ENCODE results near the gene SGMS1. TPM values are rescaled to one million over a fixed set of nuclear protein-coding genes. Genes with fewer than 3 reads are reported as not detected.
A peak's percentile ranks its signal among the peaks of the same experiment; 100 is the strongest.

SGMS1 gene
- total RNA-seq, 3 donors from 2014 or later, result 66.5 to 114 (median 80.1) TPM

DNA sequence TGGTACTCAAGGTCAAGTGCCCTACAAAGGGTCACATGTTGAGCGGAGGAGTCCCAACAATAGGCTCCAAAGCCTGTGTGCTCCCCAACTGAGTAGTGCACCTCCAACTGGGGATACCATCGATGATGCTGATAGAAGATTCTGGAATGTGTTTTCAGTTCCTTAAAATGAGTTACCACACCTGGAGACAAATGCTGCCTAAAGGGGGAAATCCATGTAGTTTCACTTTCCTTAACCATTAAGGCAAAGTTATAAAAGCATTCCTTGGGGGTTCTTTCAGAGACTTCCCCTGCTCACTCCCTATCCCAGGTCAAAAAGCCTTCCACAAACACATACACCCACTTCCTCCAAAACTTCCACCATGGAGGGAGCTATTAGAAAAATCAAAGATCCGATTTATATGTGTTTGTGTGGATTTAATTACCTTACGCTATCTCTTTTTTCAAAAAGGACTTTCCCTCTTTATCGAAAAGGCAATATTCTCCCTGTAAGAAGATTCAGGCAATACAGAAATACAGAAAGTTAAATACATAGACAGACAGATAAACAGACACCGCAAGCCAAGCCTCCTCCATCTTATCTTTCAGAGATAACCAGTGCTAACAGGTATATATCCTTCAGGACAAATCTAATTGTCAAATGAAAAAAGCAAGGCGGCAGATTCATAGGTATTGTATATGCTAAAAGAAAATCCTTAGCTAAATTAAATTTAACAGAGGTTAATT is 236.6 kb downstream of the SGMS1 start:
- no peak for TF ChIP-seq POLR2AphosphoS5 (IDR thresholded peaks at IDR 0.05)
- TF ChIP-seq POLR2A (IDR thresholded peaks at IDR 0.05), result no peak
- TF ChIP-seq, protein P1, sequence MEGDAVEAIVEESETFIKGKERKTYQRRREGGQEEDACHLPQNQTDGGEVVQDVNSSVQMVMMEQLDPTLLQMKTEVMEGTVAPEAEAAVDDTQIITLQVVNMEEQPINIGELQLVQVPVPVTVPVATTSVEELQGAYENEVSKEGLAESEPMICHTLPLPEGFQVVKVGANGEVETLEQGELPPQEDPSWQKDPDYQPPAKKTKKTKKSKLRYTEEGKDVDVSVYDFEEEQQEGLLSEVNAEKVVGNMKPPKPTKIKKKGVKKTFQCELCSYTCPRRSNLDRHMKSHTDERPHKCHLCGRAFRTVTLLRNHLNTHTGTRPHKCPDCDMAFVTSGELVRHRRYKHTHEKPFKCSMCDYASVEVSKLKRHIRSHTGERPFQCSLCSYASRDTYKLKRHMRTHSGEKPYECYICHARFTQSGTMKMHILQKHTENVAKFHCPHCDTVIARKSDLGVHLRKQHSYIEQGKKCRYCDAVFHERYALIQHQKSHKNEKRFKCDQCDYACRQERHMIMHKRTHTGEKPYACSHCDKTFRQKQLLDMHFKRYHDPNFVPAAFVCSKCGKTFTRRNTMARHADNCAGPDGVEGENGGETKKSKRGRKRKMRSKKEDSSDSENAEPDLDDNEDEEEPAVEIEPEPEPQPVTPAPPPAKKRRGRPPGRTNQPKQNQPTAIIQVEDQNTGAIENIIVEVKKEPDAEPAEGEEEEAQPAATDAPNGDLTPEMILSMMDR (IDR thresholded peaks at IDR 0.05), result no peak
- no peaks in the 10 kb centered on the region for H3K36me3 ChIP-seq
- no peaks in the 10 kb centered on the region for H3K9me3 ChIP-seq
- H3K4me1 ChIP-seq, result no peaks in the 10 kb centered on the region
- intact Hi-C loops (cut with DNase I; ENCODE audit: low total_unique reads), result no loop called here
- H3K27ac ChIP-seq, result peak overlapping the region in 1 of 2 donors; percentile 13
- no peaks in the 10 kb centered on the region for H3K27me3 ChIP-seq
- no peak for DNase-seq (ENCODE audit: low spot score in 2 of 2)
- no peak overlapping the region for H3K4me3 ChIP-seq

DNA sequence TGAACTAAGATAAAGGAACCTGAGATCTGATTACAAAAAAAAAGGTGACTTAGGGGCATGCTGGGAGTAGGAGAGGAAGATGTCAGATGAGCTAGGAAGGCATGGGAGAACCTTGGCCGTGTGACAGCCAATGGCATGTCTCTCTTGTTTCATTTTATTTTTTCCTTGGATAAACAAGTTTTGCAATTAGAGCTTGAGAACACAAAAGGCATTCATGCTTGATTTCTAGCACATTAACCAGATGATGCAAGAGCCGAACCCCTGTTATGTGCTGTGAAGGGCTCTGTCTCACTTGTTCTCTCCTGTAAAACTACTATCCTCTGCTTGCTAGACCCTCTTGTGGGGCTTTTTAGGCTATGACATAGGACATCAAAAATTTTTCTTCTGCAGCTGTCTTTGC is 238.1 kb downstream of the SGMS1 start:
- Histone ChIP-seq H3K36me3 (no peaks in the 10 kb centered on the region), H3K4me3 (no peak overlapping the region), H3K4me1 (no peaks in the 10 kb centered on the region), H3K27me3 (no peaks in the 10 kb centered on the region), H3K27ac (peak overlapping the region; percentile 3 to 29), H3K9me3 (no peaks in the 10 kb centered on the region)
- peak in 1 of 2 donors; percentile 26 for DNase-seq (ENCODE audit: low spot score in 2 of 2)
- TF ChIP-seq POLR2AphosphoS5 (IDR thresholded peaks at IDR 0.05) (no peak), POLR2A (IDR thresholded peaks at IDR 0.05) (no peak)
- TF ChIP-seq, protein P1 (IDR thresholded peaks at IDR 0.05), result no peak
- intact Hi-C loops (cut with DNase I; ENCODE audit: low total_unique reads), result no loop called here

DNA sequence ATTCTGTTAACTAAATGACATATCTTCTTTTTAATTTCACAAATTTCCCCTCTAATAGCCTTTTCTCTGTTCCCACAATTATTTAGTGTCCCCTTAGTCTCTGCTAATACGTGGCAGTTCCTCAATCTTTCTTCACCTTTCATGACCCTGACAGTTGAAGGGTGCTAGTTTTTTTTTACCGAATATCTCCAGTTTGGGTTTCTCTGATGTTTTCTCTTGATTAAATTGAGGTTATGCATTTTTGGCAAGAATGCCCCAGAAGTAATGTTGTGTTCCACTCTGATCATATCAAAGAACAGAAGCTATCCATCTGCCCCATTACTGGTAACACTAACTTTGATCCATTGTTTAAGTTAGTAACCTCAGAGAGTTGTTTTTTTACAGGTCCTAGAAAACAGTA is 238.9 kb downstream of the SGMS1 start:
- Histone ChIP-seq H3K9me3 (no peaks in the 10 kb centered on the region), H3K27ac (peak overlapping the region; percentile 3 to 38), H3K36me3 (no peaks in the 10 kb centered on the region), H3K27me3 (no peaks in the 10 kb centered on the region), H3K4me3 (no peak overlapping the region), H3K4me1 (no peaks in the 10 kb centered on the region)
- no peak for DNase-seq (ENCODE audit: low spot score in 2 of 2)
- no peak for TF ChIP-seq POLR2AphosphoS5 (IDR thresholded peaks at IDR 0.05)
- TF ChIP-seq, protein P1 (IDR thresholded peaks at IDR 0.05), result no peak
- TF ChIP-seq POLR2A (IDR thresholded peaks at IDR 0.05), result no peak
- intact Hi-C loops (cut with DNase I; ENCODE audit: low total_unique reads), result no loop called here

DNA sequence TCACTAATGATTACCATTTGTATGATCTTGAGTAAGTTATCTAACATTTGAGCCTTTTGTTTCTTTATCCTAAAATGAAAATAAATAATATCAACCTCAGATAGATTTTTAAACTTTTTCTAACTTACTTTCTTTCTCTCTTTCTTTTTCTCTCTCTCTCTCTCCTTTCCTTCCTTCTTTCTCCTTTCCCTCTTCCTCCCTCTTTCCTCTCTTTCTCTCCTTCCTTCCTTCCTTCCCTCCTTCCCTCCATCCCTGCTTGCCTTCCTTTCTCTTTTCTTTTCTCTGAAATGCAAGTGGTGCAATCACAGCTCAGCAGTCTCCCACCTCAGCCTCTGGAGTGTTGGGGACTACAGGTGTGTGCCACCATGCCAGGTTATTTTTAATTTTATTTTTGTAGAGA is 239.5 kb downstream of the SGMS1 start:
- no peak for TF ChIP-seq POLR2A (IDR thresholded peaks at IDR 0.05)
- TF ChIP-seq, protein P1 (IDR thresholded peaks at IDR 0.05), result no peak
- TF ChIP-seq POLR2AphosphoS5 (IDR thresholded peaks at IDR 0.05), result no peak
- DNase-seq (ENCODE audit: low spot score in 2 of 2), result no peak
- intact Hi-C loops (cut with DNase I; ENCODE audit: low total_unique reads), result no loop called here
- H3K36me3 ChIP-seq, result no peaks in the 10 kb centered on the region
- no peak overlapping the region for H3K4me3 ChIP-seq
- no peaks in the 10 kb centered on the region for H3K9me3 ChIP-seq
- peak overlapping the region in 1 of 2 donors; percentile 54 for H3K27ac ChIP-seq
- H3K27me3 ChIP-seq, result no peaks in the 10 kb centered on the region
- H3K4me1 ChIP-seq, result no peaks in the 10 kb centered on the region

DNA sequence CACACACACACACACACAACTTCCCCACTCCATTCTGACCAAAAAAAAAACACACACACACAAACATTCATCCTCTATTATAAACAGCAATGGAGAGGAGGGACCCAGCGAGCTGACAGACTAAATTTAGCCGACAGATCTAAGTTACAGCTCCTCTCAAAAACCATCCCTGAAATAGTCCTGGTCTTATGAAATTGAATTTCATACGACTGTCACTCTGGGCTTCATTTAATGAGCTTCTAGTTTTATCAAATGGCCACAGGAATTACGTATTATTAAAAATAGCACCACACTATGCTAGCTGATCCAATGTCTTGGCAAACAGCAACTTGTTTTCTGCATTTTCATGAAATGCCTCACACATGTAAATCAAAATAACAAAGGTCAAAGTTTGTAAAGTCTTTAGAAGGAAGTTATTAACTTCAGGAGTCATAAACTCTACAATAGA is 241.2 kb downstream of the SGMS1 start:
- no peak overlapping the region for H3K4me3 ChIP-seq
- no peaks in the 10 kb centered on the region for H3K27me3 ChIP-seq
- no peaks in the 10 kb centered on the region for H3K9me3 ChIP-seq
- TF ChIP-seq POLR2A (IDR thresholded peaks at IDR 0.05), result no peak
- peak overlapping the region; percentile 14 to 38 for H3K27ac ChIP-seq
- no peaks in the 10 kb centered on the region for H3K36me3 ChIP-seq
- DNase-seq (ENCODE audit: low spot score in 2 of 2), result no peak
- intact Hi-C loops (cut with DNase I; ENCODE audit: low total_unique reads), result no loop called here
- H3K4me1 ChIP-seq, result no peaks in the 10 kb centered on the region

Measured in breast epithelium (tissue), 4 donors.